Breast epithelium (tissue), 3 donors: Measurements from ENCODE around the gene C12orf56.

Experiments used
- CTCF ChIP-seq, 3 donors: fragments of 450-650 bp; IDR thresholded peaks; one replicate each; pipeline ENCODE4 v1.5.1; 2016 to 2017; ENCODE audit warnings: antibody characterized with exemption in 3 of 3, mild to moderate bottlenecking in 3 of 3, moderate library complexity in 3 of 3
- POLR2A ChIP-seq: fragments of 450-650 bp; IDR thresholded peaks from one replicate; pipeline ENCODE4 v1.6.1; 2016; ENCODE audit warnings: antibody characterized with exemption, mild to moderate bottlenecking, moderate library complexity

GRCh38 chr12:64407342-64408223 lies 17.0 kb upstream of the C12orf56 start:
- no peak for TF ChIP-seq CTCF (IDR thresholded peaks at IDR 0.05)
- TF ChIP-seq POLR2A: no peak
